ENCODE measurements around the gene SEC22B.
A peak's percentile ranks its signal among the peaks of the same experiment; 100 is the strongest.
"Not testable (repeated sequence)": the region's sequence is repeated elsewhere in the genome, so short reads cannot be mapped to it uniquely, and the experiment has no call there.

The SEC22B gene

GRCh38 chr1:120176092-120176855 is at the start of gene SEC22B:
Gene SEC22B (minus strand): TSS chr1:120176520. CDS start chr1:120176381, 139 bp downstream.
- peak; percentile 90 for DNase-seq (ENCODE audit: low spot score)

- DNase-seq (ENCODE audit: low spot score), result not testable (repeated sequence)
Observed at GRCh38 chr1:120217933-120218332, 41.6 kb upstream of the SEC22B start.

DNA sequence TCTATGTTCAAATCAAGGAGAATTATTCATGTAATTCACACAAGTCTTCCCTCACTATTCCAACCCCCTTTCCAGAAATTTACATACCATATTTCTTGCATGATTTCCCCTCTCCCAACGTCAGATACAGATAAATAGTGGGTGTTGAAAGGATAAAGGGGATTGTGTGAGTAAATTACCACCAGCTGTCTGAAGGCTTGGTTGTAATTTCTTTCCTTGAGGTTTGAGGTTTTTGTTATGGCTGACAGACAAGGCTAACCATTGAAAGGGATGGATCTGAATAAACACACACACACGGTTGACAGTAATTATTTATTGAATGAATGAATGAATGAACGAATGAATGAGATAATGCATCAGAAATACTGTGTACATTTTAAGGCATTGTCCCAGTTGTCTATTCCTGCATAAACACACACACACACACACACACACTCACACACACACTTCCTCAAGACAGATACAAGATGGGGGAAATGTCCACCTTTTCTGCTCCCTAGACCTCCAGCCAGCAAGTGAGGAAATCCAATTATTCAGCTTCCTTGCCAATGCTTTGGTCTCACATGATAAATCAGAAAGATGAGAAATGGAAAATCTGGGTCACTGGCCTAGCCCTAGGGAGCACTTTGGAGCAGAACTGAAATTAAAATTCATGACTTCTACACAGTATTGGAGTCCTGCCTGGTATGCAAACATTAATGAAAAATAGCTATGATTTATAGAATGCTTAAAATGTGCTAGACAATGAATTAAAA is 41.0 kb upstream of the SEC22B start:
- DNase-seq (ENCODE audit: low spot score), result not testable (repeated sequence)

DNA sequence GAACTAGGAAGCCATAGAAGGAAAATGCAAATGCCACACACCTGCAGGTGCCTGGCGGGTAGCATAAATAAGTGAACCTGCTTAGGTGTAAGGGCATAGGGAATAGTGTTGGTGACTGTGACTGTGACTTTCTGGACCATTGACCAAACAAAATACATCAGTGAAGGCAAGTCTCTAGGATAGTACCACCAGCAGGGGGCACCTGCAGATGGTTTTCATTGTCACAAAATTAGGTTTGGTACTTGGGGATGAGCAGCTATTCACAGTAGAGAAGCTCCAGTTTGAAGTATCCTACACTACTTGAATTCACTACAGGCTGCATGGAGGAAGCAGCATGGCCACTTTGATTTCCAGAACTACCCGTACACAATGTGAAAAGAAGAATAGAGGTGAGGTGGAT is 37.3 kb upstream of the SEC22B start:
- not testable (repeated sequence) for DNase-seq (ENCODE audit: low spot score)

DNA sequence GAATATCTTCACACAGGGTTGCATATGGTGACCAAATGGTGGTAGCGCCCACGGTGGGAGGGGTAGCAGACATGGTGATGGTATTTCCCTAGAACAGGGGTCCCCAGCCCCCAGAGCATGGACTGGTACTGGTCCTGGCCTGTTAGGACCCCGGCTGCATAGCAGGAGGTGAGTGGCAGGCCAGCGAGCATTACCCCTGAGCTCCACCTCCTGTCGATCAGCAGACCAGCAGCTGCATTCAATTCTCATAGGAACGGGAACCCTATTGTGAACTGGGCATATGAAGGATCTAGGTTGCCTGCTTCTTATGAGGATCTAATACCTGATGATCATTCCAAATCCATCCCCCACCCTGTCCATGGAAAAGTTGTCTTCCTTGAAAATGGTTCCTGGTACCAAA is 34.4 kb upstream of the SEC22B start:
- not testable (repeated sequence) for DNase-seq (ENCODE audit: low spot score)

GRCh38 chr1:120196863-120197775 is 20.8 kb upstream of the SEC22B start:
- not testable (repeated sequence) for DNase-seq (ENCODE audit: low spot score)

DNA sequence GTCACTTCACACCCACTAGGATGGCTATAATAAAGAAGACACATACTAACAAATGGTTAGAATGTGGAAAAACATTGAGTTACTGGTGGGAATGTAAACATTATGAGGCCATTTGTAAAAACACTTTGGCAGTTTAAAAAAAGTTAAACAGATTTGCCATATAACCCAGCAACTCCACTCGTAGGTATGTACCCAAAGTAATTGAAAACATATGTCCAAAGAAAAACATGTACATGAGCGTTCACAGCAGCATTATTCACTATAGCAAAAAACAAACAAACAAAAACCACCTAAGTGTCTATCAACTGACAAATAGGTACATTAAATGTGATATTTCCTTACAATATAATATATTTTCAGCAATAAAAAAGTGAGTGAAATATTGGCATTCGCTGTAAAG is 12.3 kb upstream of the SEC22B start:
- not testable (repeated sequence) for DNase-seq (ENCODE audit: low spot score)

DNA sequence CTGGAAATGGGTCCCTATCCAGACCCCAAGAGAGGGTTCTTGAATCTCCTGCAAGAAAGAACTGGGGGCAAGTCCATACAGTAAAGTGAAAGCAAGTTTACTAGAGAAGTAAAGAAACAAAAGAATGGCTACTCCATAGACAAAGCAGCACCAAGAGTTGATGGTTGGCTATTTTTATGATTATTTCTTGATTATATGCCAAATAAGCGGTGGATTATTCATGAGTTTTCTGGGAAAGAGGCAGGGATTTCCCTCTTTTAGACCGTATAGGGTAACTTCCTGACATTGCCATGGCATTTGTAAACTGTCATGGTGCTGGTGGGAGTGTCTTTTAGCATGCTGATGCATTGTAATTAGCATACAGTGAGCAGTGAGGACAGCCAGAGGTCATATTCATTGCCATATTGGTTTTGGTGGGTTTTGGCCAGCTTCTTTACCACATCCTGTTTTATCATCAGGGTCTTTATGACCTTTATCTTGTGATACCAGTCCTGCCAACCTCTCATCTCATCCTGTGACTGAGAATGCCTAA is 5.9 kb upstream of the SEC22B start:
- not testable (repeated sequence) for DNase-seq (ENCODE audit: low spot score)

DNA sequence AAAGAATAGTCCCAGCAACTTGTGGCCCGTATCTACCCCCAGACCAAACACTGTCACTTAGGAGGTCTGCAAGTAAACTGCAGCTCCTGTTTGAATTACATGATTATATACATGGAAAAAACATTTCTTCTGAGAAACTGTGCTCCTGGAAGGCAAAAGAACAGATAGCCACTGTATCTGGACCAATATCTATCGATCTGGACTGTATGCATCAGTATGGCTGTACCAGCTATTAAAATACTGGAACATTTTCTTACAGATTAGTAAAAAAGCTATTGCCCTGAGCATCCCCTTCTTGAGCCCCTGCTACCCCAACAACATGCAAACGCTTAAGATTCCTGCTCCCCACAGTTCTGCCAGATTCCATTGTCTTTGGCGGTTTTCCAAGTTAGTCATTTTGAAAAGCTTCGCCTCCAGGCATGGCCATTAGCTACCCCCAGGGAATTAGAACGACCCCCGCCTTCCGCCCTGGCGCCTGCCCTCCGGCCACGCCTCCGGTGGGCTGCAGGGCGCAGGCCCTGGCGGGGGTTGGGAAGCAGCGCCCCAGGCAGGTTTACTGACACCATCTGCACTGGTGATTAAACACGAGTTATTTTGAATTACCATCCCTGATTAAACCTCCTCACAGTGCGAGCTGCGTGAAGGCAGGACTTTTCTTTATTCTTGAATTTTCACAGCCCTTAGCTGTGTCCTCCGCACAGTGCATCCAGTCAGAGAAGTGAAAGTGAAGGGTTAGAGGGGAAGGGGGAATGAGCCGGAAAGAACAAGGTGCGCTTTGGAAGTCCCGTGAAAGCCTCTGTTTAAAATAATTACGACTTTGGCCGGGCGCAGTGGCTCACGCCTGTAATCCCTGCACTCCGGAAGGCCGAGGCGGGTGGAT is 3.7 kb upstream of the SEC22B start:
- DNase-seq (ENCODE audit: low spot score), result not testable (repeated sequence)

DNA sequence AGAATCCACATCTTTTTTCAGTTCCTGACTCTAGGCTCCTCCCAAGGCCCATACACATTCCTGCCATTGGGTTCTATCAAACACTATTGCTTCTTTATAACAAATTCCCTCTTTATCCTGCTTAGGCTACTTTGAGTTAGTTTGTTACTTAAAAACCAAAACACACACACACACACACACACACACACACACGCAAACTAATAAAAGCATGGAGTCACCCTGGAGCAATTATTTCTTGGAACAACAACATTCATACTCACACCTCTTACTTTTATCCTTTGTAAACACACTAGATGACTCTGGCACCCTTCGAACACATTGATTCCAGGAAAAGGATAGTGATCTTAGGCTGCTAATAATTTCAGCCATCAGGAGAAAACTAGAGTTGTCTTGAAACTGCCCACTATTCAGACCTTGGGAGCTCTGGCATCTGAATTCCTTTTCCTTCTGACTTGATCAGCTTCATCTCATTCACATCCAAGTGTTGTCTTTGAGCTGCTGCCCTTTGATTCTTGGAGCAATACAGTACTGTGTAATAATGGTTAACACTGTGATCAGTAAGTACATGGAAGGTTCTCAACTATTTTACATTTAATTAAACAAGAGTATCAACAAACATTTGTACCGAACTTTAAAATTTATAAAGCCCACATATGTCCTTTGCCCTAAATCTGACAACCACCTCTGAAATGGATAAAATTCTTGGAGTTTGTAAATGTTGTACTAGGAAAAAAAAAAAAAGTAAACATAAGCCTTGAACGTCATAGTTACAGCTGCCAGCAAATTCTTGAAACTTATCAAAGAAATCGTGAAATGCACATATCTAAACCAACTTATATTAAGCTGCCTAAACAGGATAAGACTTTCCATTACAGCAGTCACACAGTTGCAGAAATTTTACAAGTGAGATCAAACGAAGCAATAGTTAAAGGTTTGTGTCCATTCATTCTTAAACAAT is 2.8 kb upstream of the SEC22B start:
- DNase-seq (ENCODE audit: low spot score), result no peak

- not testable (repeated sequence) for DNase-seq (ENCODE audit: low spot score)
Observed at GRCh38 chr1:120178058-120178457, 1.7 kb upstream of the SEC22B start.

GRCh38 chr1:120175688-120176087 is 632 bp downstream of the SEC22B start:
- not testable (repeated sequence) for DNase-seq (ENCODE audit: low spot score)

- DNase-seq (ENCODE audit: low spot score), result not testable (repeated sequence)
Observed at GRCh38 chr1:120164761-120165160, 11.6 kb downstream of the SEC22B start.

DNA sequence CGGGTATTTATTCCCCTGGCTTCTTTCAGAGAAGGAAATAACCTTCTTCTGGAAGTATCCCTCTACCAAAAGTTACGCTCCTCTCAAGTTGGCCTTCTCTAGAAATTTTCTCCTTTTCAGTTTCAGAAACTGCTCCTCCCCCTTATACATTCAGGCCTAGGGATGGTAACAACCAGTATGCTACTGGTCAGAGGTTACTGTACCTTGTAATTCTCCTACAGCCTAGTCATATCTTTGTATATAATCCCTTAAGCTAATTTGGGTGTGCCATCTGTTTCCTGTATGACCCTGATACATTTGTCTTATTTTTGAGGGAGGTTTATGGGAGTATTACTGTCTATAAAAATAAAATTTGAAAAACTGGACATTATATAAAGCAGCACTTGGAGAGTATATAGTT is 14.3 kb downstream of the SEC22B start:
- not testable (repeated sequence) for DNase-seq (ENCODE audit: low spot score)

- DNase-seq (ENCODE audit: low spot score), result not testable (repeated sequence)
Observed at GRCh38 chr1:120158495-120158894, 17.8 kb downstream of the SEC22B start.

- not testable (repeated sequence) for DNase-seq (ENCODE audit: low spot score)
Observed at GRCh38 chr1:120158086-120158485, 18.2 kb downstream of the SEC22B start.

DNA sequence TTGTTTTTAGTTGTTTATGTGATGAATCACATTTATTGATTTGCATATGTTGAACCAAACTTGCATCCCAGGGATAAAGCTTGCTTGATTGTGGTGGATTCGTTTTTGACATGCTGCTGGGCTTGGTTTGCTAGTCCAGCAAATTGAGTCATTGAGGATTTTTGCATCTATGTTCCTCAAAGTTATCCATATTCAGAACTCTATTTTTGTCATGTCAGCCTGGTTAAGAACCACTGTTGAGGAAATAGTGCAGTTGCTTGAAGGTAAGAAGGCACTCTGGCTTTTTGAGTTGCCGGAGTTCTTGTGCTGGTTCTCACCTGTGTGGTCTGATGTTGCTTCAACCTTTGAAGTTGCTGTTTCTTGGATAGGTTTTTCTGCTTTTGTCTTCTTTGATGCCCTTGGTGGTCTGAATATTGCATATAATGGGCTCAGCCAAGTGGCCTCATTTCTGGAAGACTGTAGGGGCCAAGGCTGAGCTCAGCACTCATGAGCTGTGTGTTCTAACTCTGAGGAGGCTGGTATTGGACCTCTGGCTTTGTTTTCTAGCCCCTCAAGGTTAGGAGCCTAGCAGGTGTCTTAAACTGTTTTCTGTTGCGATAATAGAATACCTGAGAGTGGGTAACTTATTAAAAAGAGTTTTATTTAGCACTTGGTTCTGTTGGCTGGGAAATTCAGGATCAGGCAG is 26.0 kb downstream of the SEC22B start:
- not testable (repeated sequence) for DNase-seq (ENCODE audit: low spot score)

GRCh38 chr1:120149420-120150059 is 26.8 kb downstream of the SEC22B start:
- not testable (repeated sequence) for DNase-seq (ENCODE audit: low spot score)

Measured in CD4-positive, alpha-beta T cell treated with Interleukin-6 at 100 ng/mL for 8 hours (primary cell).